ENCODE measurements around the gene BFSP2. TPM values are rescaled to one million over a fixed set of nuclear protein-coding genes. Genes with fewer than 3 reads are reported as not detected.

The BFSP2 gene
- total RNA-seq, 4 donors from 2014 or later = not detected

DNA sequence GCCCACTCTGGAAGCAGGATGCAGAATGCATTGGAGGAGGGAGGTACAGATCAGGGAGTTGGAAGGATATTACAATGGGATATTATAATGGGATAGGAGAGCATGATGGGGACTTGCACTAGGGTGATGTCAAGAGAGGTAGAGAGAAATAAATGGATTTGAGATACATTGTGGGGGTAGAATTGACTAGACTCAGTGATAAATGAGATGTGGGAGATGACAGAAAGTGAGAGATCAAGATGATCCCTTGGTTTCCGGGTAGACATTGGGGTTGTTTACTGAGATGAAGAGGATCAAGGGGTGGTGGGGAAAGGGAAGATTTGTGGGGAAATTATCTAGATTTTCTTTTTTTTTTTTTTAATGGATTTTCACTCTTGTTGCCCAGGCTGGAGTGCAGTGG, 42.7 kb downstream of the BFSP2 start:
- WGBS, 2 donors (ENCODE audit: low coverage in 1 of 2) = 80 to 86% methylated on average over 1 of the region's 1 CpG
- Histone ChIP-seq H3K36me3 (no peaks in the 10 kb centered on the region), H3K4me1 (no peaks in the 10 kb centered on the region), H3K27me3 (no peaks in the 10 kb centered on the region), H3K4me3 (no peak overlapping the region), H3K9me3 (no peaks in the 10 kb centered on the region), H3K27ac (no peak overlapping the region)
- TF ChIP-seq POLR2AphosphoS5 (IDR thresholded peaks at IDR 0.05) = no peak
- no peak for TF ChIP-seq EP300 (IDR thresholded peaks at IDR 0.05)
- TF ChIP-seq CTCF (IDR thresholded peaks at IDR 0.05) = no peak
- no peak for TF ChIP-seq POLR2A (IDR thresholded peaks at IDR 0.05)
- no peak for ATAC-seq

- Histone ChIP-seq H3K27ac (no peak overlapping the region), H3K9me3 (no peaks in the 10 kb centered on the region), H3K4me1 (no peaks in the 10 kb centered on the region), H3K27me3 (no peaks in the 10 kb centered on the region), H3K36me3 (no peaks in the 10 kb centered on the region), H3K4me3 (no peak overlapping the region)
- no peak for ATAC-seq
- TF ChIP-seq EP300 (IDR thresholded peaks at IDR 0.05) (no peak), POLR2AphosphoS5 (IDR thresholded peaks at IDR 0.05) (no peak)
- 32 to 38% methylated on average over 4 to 5 of the region's 5 CpGs for WGBS, 2 donors (ENCODE audit: low coverage in 1 of 2)
Observed at GRCh38 chr3:133443649-133444422, 44.0 kb downstream of the BFSP2 start.

DNA sequence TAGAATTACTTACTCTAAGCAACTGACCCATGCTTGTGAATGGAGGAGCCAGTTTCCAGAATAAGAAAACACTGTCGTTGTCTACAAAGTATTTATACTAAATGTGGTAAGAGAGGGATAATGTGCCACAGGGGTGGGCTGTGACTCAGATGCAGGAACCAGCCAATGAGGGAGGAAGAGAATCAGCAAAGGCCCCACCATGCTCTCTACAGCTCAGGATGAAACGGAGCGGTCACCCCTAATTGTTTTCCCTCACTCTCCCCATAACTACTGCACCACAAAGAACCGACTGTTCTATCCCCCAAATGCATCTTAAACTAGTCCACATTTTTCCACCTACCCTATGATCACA, 44.5 kb downstream of the BFSP2 start:
- ATAC-seq = no peak
- TF ChIP-seq CTCF (IDR thresholded peaks at IDR 0.05) (no peak), POLR2A (IDR thresholded peaks at IDR 0.05) (no peak), EP300 (IDR thresholded peaks at IDR 0.05) (no peak), POLR2AphosphoS5 (IDR thresholded peaks at IDR 0.05) (no peak)
- no peaks in the 10 kb centered on the region for H3K36me3 ChIP-seq
- H3K9me3 ChIP-seq = no peaks in the 10 kb centered on the region
- no peaks in the 10 kb centered on the region for H3K4me1 ChIP-seq
- H3K27me3 ChIP-seq = no peaks in the 10 kb centered on the region
- H3K27ac ChIP-seq = no peak overlapping the region
- WGBS, 2 donors (ENCODE audit: low coverage in 1 of 2) = 62 to 69% methylated on average over 2 to 4 of the region's 4 CpGs
- no peak overlapping the region for H3K4me3 ChIP-seq

DNA sequence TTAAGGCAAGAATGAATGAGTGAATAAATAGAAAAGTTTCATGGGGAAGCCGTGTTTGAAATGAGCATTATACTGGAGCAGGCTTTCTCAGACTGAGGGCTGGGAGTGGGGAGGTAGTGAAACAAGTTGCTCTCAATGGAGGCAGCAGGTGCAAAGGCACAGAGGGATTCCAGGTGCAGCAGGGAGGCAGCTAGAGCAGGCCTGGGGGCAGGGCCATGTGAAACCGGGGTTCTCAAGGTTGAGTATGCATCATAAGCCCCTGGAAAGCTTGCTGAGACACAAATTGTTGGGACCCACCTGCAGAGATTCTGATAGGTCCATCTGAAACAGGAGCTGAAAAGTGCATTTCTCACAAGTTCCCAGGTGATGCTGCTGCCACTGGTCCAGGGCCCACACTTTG, 45.3 kb downstream of the BFSP2 start:
- TF ChIP-seq POLR2AphosphoS5 (IDR thresholded peaks at IDR 0.05) (no peak), CTCF (IDR thresholded peaks at IDR 0.05) (no peak), EP300 (IDR thresholded peaks at IDR 0.05) (no peak), POLR2A (IDR thresholded peaks at IDR 0.05) (no peak)
- 86 to 100% methylated on average over 1 to 2 of the region's 2 CpGs for WGBS, 2 donors (ENCODE audit: low coverage in 1 of 2)
- H3K9me3 ChIP-seq = no peaks in the 10 kb centered on the region
- no peaks in the 10 kb centered on the region for H3K27me3 ChIP-seq
- H3K4me1 ChIP-seq = no peaks in the 10 kb centered on the region
- H3K27ac ChIP-seq = no peak overlapping the region
- ATAC-seq = no peak
- no peak overlapping the region for H3K4me3 ChIP-seq
- no peaks in the 10 kb centered on the region for H3K36me3 ChIP-seq

DNA sequence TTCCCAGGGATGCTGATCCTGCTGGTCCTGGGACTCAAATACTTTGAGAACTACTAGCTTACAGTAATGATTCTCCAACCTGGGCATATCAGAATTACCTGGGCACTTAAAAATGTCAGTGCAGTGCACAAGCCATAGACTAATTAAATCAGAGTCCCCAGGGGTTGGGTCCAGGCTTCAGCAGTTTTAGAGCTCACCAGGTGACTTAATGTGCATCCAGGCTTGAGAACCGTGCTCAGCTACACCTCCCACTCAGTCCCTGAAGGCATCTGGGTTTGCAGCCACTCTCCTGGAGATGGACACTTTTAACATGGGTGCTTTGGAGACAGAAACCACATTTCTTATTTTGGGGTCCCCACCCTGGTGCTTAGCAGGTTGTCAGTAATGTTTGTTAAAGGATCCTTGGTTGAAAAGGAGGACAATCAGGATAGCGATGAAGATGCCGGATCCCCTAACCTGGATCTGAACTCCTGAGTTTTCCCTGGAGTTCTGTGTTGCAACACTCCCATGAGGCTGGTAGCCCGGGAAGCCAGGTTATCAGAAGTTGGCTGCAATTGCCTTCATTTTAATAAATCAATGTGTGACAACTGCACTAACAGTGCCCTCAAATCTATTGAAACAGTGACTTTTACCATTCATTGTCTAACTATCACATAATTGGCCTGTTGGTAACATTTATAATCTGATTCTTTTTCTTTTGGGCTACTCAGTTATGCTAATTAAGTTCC, 48.1 kb downstream of the BFSP2 start:
- Histone ChIP-seq H3K27ac (no peak overlapping the region), H3K36me3 (no peaks in the 10 kb centered on the region), H3K4me3 (no peak overlapping the region), H3K4me1 (no peaks in the 10 kb centered on the region), H3K27me3 (no peaks in the 10 kb centered on the region), H3K9me3 (no peaks in the 10 kb centered on the region)
- ATAC-seq = no peak
- 48 to 96% methylated on average over 2 to 3 of the region's 4 CpGs for WGBS, 2 donors (ENCODE audit: low coverage in 1 of 2)
- TF ChIP-seq CTCF (IDR thresholded peaks at IDR 0.05) = no peak
- no peak for TF ChIP-seq POLR2A (IDR thresholded peaks at IDR 0.05)
- no peak for TF ChIP-seq POLR2AphosphoS5 (IDR thresholded peaks at IDR 0.05)
- no peak for TF ChIP-seq EP300 (IDR thresholded peaks at IDR 0.05)
